ENCODE data around the gene FAM90A1.
"Not testable (repeated sequence)": the region's sequence is repeated elsewhere in the genome, so short reads cannot be mapped to it uniquely, and the experiment has no call there.

- not testable (repeated sequence) for TF ChIP-seq CTCF, POLR2A (IDR thresholded peaks at IDR 0.05)
Observed at GRCh38 chr12:8172911-8173310, 54.5 kb downstream of the FAM90A1 start.

Measured in heart left ventricle (tissue), 13 donors.